SK-N-SH treated with all-trans-retinoic acid at 6 μM for 48 hours (cell line): ENCODE data around the gene GPR27.

ENCODE experiments used
- ATAC-seq: fragments of 200-7000 bp; cut with Tn5 transposase; 3 replicates; pipeline ENCODE4 v1.9.1; 2020; ENCODE audit warnings: mild to moderate bottlenecking, moderate library complexity
- ARNTL ChIP-seq: fragments of 450-650 bp; formaldehyde crosslinking; IDR thresholded peaks from 2 replicates; pipeline ENCODE4 v1.5.0; 2020; ENCODE audit warnings: low read depth, mild to moderate bottlenecking, moderate library complexity, borderline replicate concordance
- BACH2 ChIP-seq: fragments of 250-450 bp; sonication (Bioruptor Pico); IDR thresholded peaks from 2 replicates; pipeline ENCODE4 v1.9.0; 2021; ENCODE audit warnings: mild to moderate bottlenecking, borderline replicate concordance
- CSDC2 ChIP-seq: fragments of 250-450 bp; sonication (Bioruptor Pico); IDR thresholded peaks from 2 replicates; pipeline ENCODE4 v1.5.0; 2020; ENCODE audit warnings: mild to moderate bottlenecking, moderate library complexity
- CSRNP3 ChIP-seq: fragments of 250-450 bp; sonication (Bioruptor Pico); IDR thresholded peaks from 2 replicates; pipeline ENCODE4 v1.5.1; 2021; ENCODE audit warnings: mild to moderate bottlenecking, moderate library complexity
- ESRRG ChIP-seq: fragments of 250-450 bp; sonication (Bioruptor Pico); IDR thresholded peaks from 2 replicates; pipeline ENCODE4 v1.6.1; 2021; ENCODE audit warnings: mild to moderate bottlenecking
- GLIS3 ChIP-seq: fragments of 250-450 bp; sonication (Bioruptor Pico); IDR thresholded peaks from 2 replicates; pipeline ENCODE4 v1.5.0; 2020; ENCODE audit warnings: mild to moderate bottlenecking, moderate library complexity
- ISL1 ChIP-seq: fragments of 250-450 bp; sonication (Bioruptor Pico); IDR thresholded peaks from 2 replicates; pipeline ENCODE4 v2.1.2; 2022; ENCODE audit warnings: mild to moderate bottlenecking, moderate library complexity
- OSR1 ChIP-seq: fragments of 250-450 bp; sonication (Bioruptor Pico); IDR thresholded peaks from 2 replicates; pipeline ENCODE4 v1.8.0; 2022; ENCODE audit warnings: moderate library complexity, mild to moderate bottlenecking, inconsistent platforms
- PATZ1 ChIP-seq: fragments of 250-450 bp; sonication (Bioruptor Pico); IDR thresholded peaks from 2 replicates; pipeline ENCODE4 v1.8.0; 2020; ENCODE audit warnings: mild to moderate bottlenecking, moderate library complexity, borderline replicate concordance
- PPARA ChIP-seq: fragments of 250-450 bp; sonication (Bioruptor Pico); IDR thresholded peaks from 2 replicates; pipeline ENCODE4 v1.5.0; 2020; ENCODE audit warnings: mild to moderate bottlenecking, borderline replicate concordance
- RARB ChIP-seq: fragments of 250-450 bp; sonication (Bioruptor Pico); IDR thresholded peaks from 2 replicates; pipeline ENCODE4 v1.8.0; 2021; ENCODE audit warnings: mild to moderate bottlenecking, moderate library complexity
- SNAI2 ChIP-seq: fragments of 250-450 bp; sonication (Bioruptor Pico); IDR thresholded peaks from 2 replicates; pipeline ENCODE4 v1.5.0; 2020; ENCODE audit warnings: mild to moderate bottlenecking, moderate library complexity
- TCF4 ChIP-seq: fragments of 250-450 bp; sonication (Bioruptor Pico); IDR thresholded peaks from 2 replicates; pipeline ENCODE4 v1.8.0; 2021; ENCODE audit warnings: mild to moderate bottlenecking, moderate library complexity, borderline replicate concordance
- TOX ChIP-seq: fragments of 250-450 bp; sonication (Bioruptor Pico); IDR thresholded peaks from 2 replicates; pipeline ENCODE4 v1.8.0; 2021; ENCODE audit warnings: mild to moderate bottlenecking, moderate library complexity, borderline replicate concordance
- ZC3H10 ChIP-seq: fragments of 250-450 bp; sonication (Bioruptor Pico); IDR thresholded peaks from 2 replicates; pipeline ENCODE4 v1.5.1; 2021; ENCODE audit warnings: mild to moderate bottlenecking, moderate library complexity
- ZFP3 ChIP-seq: fragments of 250-450 bp; sonication (Bioruptor Pico); IDR thresholded peaks from 2 replicates; pipeline ENCODE4 v1.5.0; 2020; ENCODE audit warnings: mild to moderate bottlenecking, moderate library complexity
- ZFP30 ChIP-seq: fragments of 450-650 bp; formaldehyde crosslinking; IDR thresholded peaks from 2 replicates; pipeline ENCODE4 v1.5.0; 2022; ENCODE audit warnings: mild to moderate bottlenecking, moderate library complexity
- ZNF565 ChIP-seq: fragments of 450-650 bp; formaldehyde crosslinking; conservative IDR thresholded peaks from 2 replicates; pipeline ENCODE4 v1.5.0; 2020; ENCODE audit warnings: low read depth, mild to moderate bottlenecking, moderate library complexity
- ZNF70 ChIP-seq: fragments of 450-650 bp; formaldehyde crosslinking; IDR thresholded peaks from 2 replicates; pipeline ENCODE4 v1.5.0; 2020; ENCODE audit warnings: mild to moderate bottlenecking, moderate library complexity
- ZNF8 ChIP-seq: fragments of 450-650 bp; formaldehyde crosslinking; IDR thresholded peaks from 2 replicates; pipeline ENCODE4 v1.5.0; 2020; ENCODE audit warnings: mild to moderate bottlenecking, moderate library complexity

GPR27 gene

GRCh38 chr3:71742621-71743020 lies 11.0 kb upstream of the GPR27 start (continued):
- TF ChIP-seq ZNF8 (CRISPR knock-in tag) = no peak
- no peak for TF ChIP-seq SNAI2 (CRISPR knock-in tag)
- TF ChIP-seq ARNTL (CRISPR knock-in tag) = no peak
- no peak for TF ChIP-seq CSDC2
- no peak for TF ChIP-seq CSRNP3 (CRISPR knock-in tag)

- no peak for TF ChIP-seq ISL1
- no peak for TF ChIP-seq ZNF565 (CRISPR knock-in tag)
- no peak for TF ChIP-seq CSDC2
- no peak for TF ChIP-seq ZFP30 (CRISPR knock-in tag)
- no peak for TF ChIP-seq BACH2 (CRISPR knock-in tag)
- TF ChIP-seq ESRRG (CRISPR knock-in tag) = no peak
- TF ChIP-seq ZC3H10 = no peak
- TF ChIP-seq, all 23 proteins: peak for 0
- no peak for ATAC-seq
Measured at GRCh38 chr3:71744738-71745137, 8.9 kb upstream of the GPR27 start.

DNA sequence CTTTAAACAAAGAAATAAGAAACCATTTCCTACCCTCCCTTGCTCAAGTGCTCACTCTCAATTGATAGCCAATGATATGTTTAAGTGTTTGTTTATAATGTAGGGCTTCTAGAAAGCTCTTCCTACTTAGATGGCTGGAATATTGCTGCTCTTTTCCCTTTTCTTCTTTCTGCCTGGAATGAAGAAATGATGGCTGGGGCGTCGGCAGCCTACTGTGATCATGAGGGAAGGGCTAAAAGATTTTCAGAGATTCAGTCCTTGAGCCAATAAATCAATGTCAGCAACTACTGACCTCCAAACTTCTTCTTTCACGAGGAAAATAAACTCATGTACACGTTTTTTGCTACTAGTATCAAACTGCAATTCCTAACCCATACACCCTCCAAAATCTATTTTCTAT lies 2.1 kb upstream of the GPR27 start:
- TF ChIP-seq ZNF70 (CRISPR knock-in tag) (no peak), RARB (CRISPR knock-in tag) (no peak), PATZ1 (CRISPR knock-in tag) (no peak), GLIS3 (CRISPR knock-in tag) (no peak), CSDC2 (no peak), SNAI2 (CRISPR knock-in tag) (no peak), ZNF565 (CRISPR knock-in tag) (no peak), TOX (no peak), CSRNP3 (CRISPR knock-in tag) (no peak), BACH2 (CRISPR knock-in tag) (no peak), ZFP30 (CRISPR knock-in tag) (no peak), ARNTL (CRISPR knock-in tag) (no peak), PPARA (no peak)
- no peak for ATAC-seq

DNA sequence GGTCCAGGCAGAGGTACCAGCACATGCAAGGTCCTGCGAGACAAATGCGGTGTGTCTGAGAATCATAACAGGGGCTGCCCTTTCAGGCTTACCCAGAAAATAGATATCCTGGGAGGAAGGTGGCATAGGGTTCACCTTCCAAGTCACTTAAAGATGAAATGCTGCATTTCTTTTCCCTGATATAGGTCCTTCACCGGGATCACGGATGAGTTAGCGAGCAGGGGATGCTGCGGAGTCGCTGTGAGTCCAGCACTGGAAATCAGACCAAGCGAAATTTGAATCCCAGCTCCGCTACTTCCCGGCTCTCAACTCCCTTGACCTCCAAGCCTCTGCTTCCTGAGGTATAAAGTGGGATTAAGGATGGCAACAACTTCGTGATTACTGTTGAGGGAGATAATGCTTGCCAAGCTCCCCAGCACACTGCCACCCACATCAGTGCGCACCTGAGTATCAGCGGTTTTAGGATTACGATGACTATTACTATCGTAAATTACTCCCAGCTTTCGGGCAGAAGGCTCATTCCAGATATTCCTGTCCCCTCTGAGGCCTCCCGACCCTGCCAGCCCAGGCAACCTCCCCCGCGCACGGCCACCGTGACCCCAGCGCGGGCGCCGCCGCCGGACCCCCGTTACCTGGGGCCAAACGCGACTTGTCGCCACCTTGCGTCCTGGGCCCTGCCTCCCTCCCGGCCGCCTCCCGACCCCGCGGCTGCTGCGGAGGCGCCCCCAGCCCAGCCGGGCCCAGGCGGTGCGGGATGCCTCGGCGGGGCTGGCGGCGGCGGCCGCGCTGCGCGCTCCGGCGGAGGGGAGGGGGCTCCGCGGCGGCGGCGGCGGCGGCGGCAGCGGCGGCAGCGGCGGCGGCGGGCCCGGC lies 589 bp upstream of the GPR27 start:
- TF ChIP-seq TOX (no peak), ESRRG (CRISPR knock-in tag) (no peak), RARB (CRISPR knock-in tag) (no peak), CSDC2 (no peak), ISL1 (no peak), TCF4 (CRISPR knock-in tag) (no peak), OSR1 (CRISPR knock-in tag) (no peak), ZNF70 (CRISPR knock-in tag) (no peak), ZFP3 (no peak), PATZ1 (CRISPR knock-in tag) (no peak)
- ATAC-seq = no peak
